Loucy (cell line): ENCODE data around the gene CHRD.

Experiments used
- H2AFZ ChIP-seq: fragments of 200-600 bp; sonication (generic); 2 replicates; pipeline ENCODE4 v1.6.0; 2016; ENCODE audit warnings: antibody characterized with exemption, mild to moderate bottlenecking, low read length, moderate library complexity
- H3F3A ChIP-seq: fragments of 200-600 bp; 2 replicates; pipeline ENCODE4 v1.6.0; 2016; ENCODE audit warnings: antibody characterized with exemption, low read depth, mild to moderate bottlenecking
- H3K27me3 ChIP-seq: fragments of 200-600 bp; sonication (generic); 2 replicates; pipeline ENCODE4 v1.6.1; 2014; ENCODE audit warnings: low read length, mild to moderate bottlenecking; ENCODE audit not compliant: insufficient read depth, poor library complexity, severe bottlenecking
- H3K36me3 ChIP-seq: fragments of 200-600 bp; sonication (generic); 2 replicates; pipeline ENCODE4 v1.6.1; 2016; ENCODE audit warnings: low read length; ENCODE audit not compliant: insufficient read depth
- H3K4me1 ChIP-seq: fragments of 200-600 bp; sonication (generic); 2 replicates; pipeline ENCODE4 v1.5.1; 2014; ENCODE audit warnings: low read length, mild to moderate bottlenecking; ENCODE audit not compliant: insufficient read depth, poor library complexity, severe bottlenecking
- H3K4me2 ChIP-seq: fragments of 200-600 bp; sonication (generic); 2 replicates; pipeline ENCODE4 v1.6.0; 2014; ENCODE audit warnings: antibody characterized with exemption, low read length, low read depth, mild to moderate bottlenecking; ENCODE audit not compliant: poor library complexity, severe bottlenecking
- H3K4me3 ChIP-seq: fragments of 200-600 bp; sonication (generic); 2 replicates; pipeline ENCODE4 v1.5.1; 2014; ENCODE audit warnings: low read length, mild to moderate bottlenecking, mixed read lengths; ENCODE audit not compliant: poor library complexity, severe bottlenecking
- H3K79me2 ChIP-seq: fragments of 200-600 bp; sonication (generic); 2 replicates; pipeline ENCODE4 v1.6.1; 2014; ENCODE audit warnings: low read length; ENCODE audit not compliant: insufficient read depth
- H3K9ac ChIP-seq: fragments of 200-600 bp; sonication (generic); 2 replicates; pipeline ENCODE4 v1.6.0; 2014; ENCODE audit warnings: mild to moderate bottlenecking, low read depth, low read length, moderate library complexity; ENCODE audit not compliant: poor library complexity, severe bottlenecking
- H3K9me2 ChIP-seq: fragments of 200-600 bp; sonication (generic); replicated peaks from 2 replicates; pipeline ENCODE4 v1.6.1; 2016; ENCODE audit warnings: low read depth, low read length, mixed read lengths
- H3K9me3 ChIP-seq: fragments of 200-600 bp; sonication (generic); 2 replicates; pipeline ENCODE4 v1.6.1; 2014; ENCODE audit warnings: mild to moderate bottlenecking, antibody characterized with exemption, low read length, low read depth; ENCODE audit not compliant: insufficient read depth
- H4K20me1 ChIP-seq: fragments of 200-600 bp; sonication (generic); 2 replicates; pipeline ENCODE4 v1.6.0; 2014; ENCODE audit warnings: antibody characterized with exemption, low read length, mild to moderate bottlenecking; ENCODE audit not compliant: insufficient read depth, poor library complexity, severe bottlenecking
- EZH2phosphoT487 ChIP-seq: fragments of 200-600 bp; IDR thresholded peaks from 2 replicates; pipeline ENCODE4 v1.6.1; 2018; ENCODE audit warnings: antibody characterized with exemption, mild to moderate bottlenecking, moderate library complexity, borderline replicate concordance
- TF ChIP-seq, protein P1 (sequence below): fragments of 200-600 bp; sonication (generic); conservative IDR thresholded peaks from 2 replicates; pipeline ENCODE4 v1.5.1; 2014; ENCODE audit warnings: mild to moderate bottlenecking, antibody characterized with exemption, low read length

CHRD gene

DNA sequence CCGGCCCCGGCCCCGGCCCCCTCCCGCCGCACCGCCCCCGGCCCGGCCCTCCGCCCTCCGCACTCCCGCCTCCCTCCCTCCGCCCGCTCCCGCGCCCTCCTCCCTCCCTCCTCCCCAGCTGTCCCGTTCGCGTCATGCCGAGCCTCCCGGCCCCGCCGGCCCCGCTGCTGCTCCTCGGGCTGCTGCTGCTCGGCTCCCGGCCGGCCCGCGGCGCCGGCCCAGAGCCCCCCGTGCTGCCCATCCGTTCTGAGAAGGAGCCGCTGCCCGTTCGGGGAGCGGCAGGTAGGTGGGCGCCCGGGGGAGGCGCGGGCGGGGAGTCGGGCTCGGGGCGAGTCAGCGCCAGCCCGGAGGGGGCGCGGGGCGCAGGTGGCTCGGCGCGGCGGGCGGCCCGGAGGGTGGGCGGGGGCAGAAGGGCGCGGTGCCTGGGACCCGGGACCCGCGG lies 352 bp downstream of the CHRD start:
- no peak overlapping the region for H3K4me2 ChIP-seq
- H3K79me2 ChIP-seq = no peaks in the 10 kb centered on the region
- no peaks in the 10 kb centered on the region for H4K20me1 ChIP-seq
- H3K27me3 ChIP-seq = no peaks in the 10 kb centered on the region
- H3K4me1 ChIP-seq = no peaks in the 10 kb centered on the region
- no peaks in the 10 kb centered on the region for H3F3A ChIP-seq
- no peaks in the 10 kb centered on the region for H3K9me2 ChIP-seq
- no peak overlapping the region for H3K4me3 ChIP-seq
- TF ChIP-seq EZH2phosphoT487 = no peak
- TF ChIP-seq, protein P1, sequence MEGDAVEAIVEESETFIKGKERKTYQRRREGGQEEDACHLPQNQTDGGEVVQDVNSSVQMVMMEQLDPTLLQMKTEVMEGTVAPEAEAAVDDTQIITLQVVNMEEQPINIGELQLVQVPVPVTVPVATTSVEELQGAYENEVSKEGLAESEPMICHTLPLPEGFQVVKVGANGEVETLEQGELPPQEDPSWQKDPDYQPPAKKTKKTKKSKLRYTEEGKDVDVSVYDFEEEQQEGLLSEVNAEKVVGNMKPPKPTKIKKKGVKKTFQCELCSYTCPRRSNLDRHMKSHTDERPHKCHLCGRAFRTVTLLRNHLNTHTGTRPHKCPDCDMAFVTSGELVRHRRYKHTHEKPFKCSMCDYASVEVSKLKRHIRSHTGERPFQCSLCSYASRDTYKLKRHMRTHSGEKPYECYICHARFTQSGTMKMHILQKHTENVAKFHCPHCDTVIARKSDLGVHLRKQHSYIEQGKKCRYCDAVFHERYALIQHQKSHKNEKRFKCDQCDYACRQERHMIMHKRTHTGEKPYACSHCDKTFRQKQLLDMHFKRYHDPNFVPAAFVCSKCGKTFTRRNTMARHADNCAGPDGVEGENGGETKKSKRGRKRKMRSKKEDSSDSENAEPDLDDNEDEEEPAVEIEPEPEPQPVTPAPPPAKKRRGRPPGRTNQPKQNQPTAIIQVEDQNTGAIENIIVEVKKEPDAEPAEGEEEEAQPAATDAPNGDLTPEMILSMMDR = no peak
- H3K9ac ChIP-seq = no peak overlapping the region
- H2AFZ ChIP-seq = no peak overlapping the region
- no peaks in the 10 kb centered on the region for H3K9me3 ChIP-seq
- no peaks in the 10 kb centered on the region for H3K36me3 ChIP-seq

DNA sequence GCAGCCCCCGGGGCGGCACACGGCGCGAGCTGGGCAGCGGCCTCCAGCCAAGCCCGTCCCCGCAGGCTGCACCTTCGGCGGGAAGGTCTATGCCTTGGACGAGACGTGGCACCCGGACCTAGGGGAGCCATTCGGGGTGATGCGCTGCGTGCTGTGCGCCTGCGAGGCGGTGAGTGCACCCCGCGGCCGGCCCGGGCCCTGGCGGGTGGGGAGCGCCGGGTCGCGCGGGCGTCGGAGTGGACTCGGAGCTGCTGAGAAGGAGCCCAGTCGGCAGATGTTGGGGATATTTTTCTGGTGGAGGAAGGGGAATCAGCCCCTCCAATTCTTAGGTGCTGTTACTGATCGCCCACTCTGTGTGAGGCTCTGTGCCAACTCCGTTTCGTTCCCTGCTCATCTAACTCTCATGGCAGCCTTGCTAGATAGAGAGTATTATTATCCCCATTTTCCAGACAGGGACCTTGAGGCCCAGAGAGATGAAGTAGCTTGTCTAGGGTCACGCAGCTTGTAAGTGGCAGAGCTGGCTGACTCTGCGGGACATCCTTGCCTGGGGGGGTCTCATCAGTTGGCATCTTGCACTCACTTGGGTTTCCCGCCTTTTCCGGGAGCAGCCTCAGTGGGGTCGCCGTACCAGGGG lies 890 bp downstream of the CHRD start:
- Histone ChIP-seq H3K4me3 (no peak overlapping the region), H3K9ac (no peak overlapping the region), H3K4me2 (no peak overlapping the region), H3K79me2 (no peaks in the 10 kb centered on the region), H4K20me1 (no peaks in the 10 kb centered on the region), H3K36me3 (no peaks in the 10 kb centered on the region), H3K27me3 (no peaks in the 10 kb centered on the region), H2AFZ (no peak overlapping the region), H3F3A (no peaks in the 10 kb centered on the region), H3K9me2 (no peaks in the 10 kb centered on the region), H3K4me1 (no peaks in the 10 kb centered on the region), H3K9me3 (no peaks in the 10 kb centered on the region)
- no peak for TF ChIP-seq EZH2phosphoT487
- TF ChIP-seq, protein P1 = no peak

DNA sequence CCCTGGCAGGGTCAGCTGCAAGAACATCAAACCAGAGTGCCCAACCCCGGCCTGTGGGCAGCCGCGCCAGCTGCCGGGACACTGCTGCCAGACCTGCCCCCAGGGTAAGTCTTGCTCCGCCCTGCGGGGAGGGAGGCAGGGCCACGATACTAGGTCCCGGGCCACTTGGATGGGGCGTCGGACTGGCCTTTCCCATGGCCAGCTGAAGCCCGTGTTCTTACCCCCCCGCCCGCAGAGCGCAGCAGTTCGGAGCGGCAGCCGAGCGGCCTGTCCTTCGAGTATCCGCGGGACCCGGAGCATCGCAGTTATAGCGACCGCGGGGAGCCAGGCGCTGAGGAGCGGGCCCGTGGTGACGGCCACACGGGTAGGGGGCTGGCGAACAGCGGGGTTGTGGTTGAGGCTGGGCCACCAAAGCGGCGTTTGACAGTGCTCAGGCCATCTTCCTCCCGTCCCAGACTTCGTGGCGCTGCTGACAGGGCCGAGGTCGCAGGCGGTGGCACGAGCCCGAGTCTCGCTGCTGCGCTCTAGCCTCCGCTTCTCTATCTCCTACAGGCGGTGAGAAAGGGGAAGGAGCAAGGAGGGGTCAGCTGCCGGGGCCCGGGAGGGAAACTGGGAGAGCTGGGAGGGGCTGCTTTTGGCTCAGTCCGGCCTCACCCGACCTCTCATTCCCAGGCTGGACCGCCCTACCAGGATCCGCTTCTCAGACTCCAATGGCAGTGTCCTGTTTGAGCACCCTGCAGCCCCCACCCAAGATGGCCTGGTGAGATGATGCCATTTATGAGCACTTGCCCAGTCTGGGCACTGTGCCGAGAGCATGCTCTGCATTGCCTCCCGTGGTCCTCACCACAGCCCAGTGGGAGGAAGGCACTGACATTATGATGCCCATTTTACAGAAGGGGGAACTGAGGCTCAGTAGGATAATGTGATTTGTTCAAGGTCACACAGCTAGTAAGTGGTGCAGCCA lies 1.7 kb downstream of the CHRD start:
- no peak overlapping the region for H3K4me3 ChIP-seq

More for the DNA sequence above, 1.7 kb downstream of the CHRD start:
- Histone ChIP-seq H3F3A (no peaks in the 10 kb centered on the region), H3K9me2 (no peaks in the 10 kb centered on the region), H4K20me1 (no peaks in the 10 kb centered on the region), H3K36me3 (no peaks in the 10 kb centered on the region), H3K9ac (no peak overlapping the region), H3K27me3 (no peaks in the 10 kb centered on the region), H3K79me2 (no peaks in the 10 kb centered on the region), H3K4me1 (no peaks in the 10 kb centered on the region), H2AFZ (no peak overlapping the region), H3K9me3 (no peaks in the 10 kb centered on the region), H3K4me2 (no peak overlapping the region)
- TF ChIP-seq EZH2phosphoT487 = no peak
- TF ChIP-seq, protein P1 = no peak
